ENCODE measurements around the gene RTN4RL1. TPM values are rescaled to one million over a fixed set of nuclear protein-coding genes. Genes with fewer than 3 reads are reported as not detected.

Gene RTN4RL1
- total and polyA plus RNA-seq, 2 of the 4 experiments (the other 2 are of a cell fraction) = under 0.01 to 0.03 TPM

DNA sequence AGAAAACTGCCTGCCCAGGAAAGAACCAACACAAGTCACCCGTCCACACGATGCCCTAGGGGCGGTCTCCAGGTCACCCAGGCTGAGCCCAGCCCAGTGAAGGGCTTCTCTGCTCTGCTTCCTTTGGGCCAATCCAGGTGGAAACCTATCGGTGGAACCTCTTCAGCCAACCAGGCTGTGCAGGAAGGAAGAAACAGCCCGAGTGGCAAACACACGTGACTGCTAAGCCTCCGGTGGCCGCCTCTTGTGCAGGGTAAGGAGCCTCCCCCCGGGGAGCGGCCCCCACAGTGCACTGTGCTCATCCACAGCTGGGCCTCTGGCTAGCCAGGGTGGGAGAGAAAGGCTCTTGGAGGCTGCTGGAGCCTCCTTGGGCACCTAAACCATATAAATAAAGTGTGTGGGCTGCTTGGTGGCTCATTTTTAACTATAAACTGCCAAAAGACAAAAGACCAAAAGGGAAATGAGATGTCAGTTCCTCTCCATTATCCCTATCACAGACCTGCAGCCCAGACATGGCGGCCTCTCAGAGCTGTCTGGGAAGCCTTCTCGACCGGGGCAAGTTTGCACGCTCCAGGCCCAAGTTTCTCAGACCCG is 2.4 kb downstream of the RTN4RL1 start:
- no peaks in the 10 kb centered on the region for H3K79me1 ChIP-seq (ENCODE audit: low read depth in 1 of 2, low read length in 2 of 2)
- H4K20me1 ChIP-seq (ENCODE audit: insufficient read depth, low read length) = no peaks in the 10 kb centered on the region; the same call in none of the 2 replicates
- no peak overlapping the region for H2BK5ac ChIP-seq (ENCODE audit: low read depth, low read length, poor library complexity, severe bottlenecking)
- no peak overlapping the region for H3K4me2 ChIP-seq (ENCODE audit: low read depth, low read length)
- no peak overlapping the region for H3K27ac ChIP-seq (ENCODE audit: insufficient read depth, low read length)
- peaks cover 77% of the 10 kb centered on the region for H3K27me3 ChIP-seq (ENCODE audit: control insufficient read depth, insufficient read depth, low read length)
- H3K9ac ChIP-seq (ENCODE audit: low read depth, low read length) = no peak overlapping the region
- DNase-seq (no peak), ATAC-seq (ENCODE audit: low read depth) (no peak)
- H2AFZ ChIP-seq (replicated peaks; ENCODE audit: low read length, poor library complexity) = no peak overlapping the region
- H3K4me3 ChIP-seq (ENCODE audit: insufficient read depth, low read depth, low read length) = no peak overlapping the region
- intact Hi-C loops (cut with micrococcal nuclease) (no loop called here), in situ Hi-C loops (cut with MboI; ENCODE audit: low sequenced_read_pairs) (no loop called here), dilution Hi-C loops (cut with HindIII; ENCODE audit: low sequenced_read_pairs, unreplicated experiment) (no loop called here)
- no peak overlapping the region for H3K18ac ChIP-seq (ENCODE audit: low read depth, low read length)
- no peak overlapping the region for H3K23ac ChIP-seq (ENCODE audit: low read depth, low read length)
- no TSS peak for BruUV-seq (replicated peaks)
- no peaks in the 10 kb centered on the region for H3K36me3 ChIP-seq (ENCODE audit: control insufficient read depth, insufficient read depth, low read length)
- H2BK120ac ChIP-seq (ENCODE audit: low read depth, low read length) = no peak overlapping the region
- CTCF ChIA-PET = no interaction called here
- TF ChIP-seq SMC3 (IDR thresholded peaks at IDR 0.05; ENCODE audit: low read depth, low read length) (no peak), MAFK (IDR thresholded peaks at IDR 0.05; ENCODE audit: low read depth, low read length) (no peak), POLR2A (IDR thresholded peaks at IDR 0.05; ENCODE audit: low read depth, low read length) (no peak), RFX5 (IDR thresholded peaks at IDR 0.05; ENCODE audit: low read depth, low read length) (no peak), MAZ (IDR thresholded peaks at IDR 0.05; ENCODE audit: borderline replicate concordance, low read depth, low read length) (no peak), RAD21 (IDR thresholded peaks at IDR 0.05; ENCODE audit: low read length) (no peak), NFE2L2 (IDR thresholded peaks at IDR 0.05; ENCODE audit: low read depth, low read length) (no peak), CHD1 (IDR thresholded peaks at IDR 0.05; ENCODE audit: low read depth, low read length) (no peak), BHLHE40 (IDR thresholded peaks at IDR 0.05; ENCODE audit: low read depth, low read length) (no peak), CEBPB (IDR thresholded peaks at IDR 0.05; ENCODE audit: low read depth, low read length) (no peak), CTCF (conservative IDR thresholded peaks at IDR 0.05; ENCODE audit: low read depth, low read length) (no peak), USF2 (IDR thresholded peaks at IDR 0.05; ENCODE audit: low read depth, low read length) (no peak), FOS (IDR thresholded peaks at IDR 0.05; ENCODE audit: low read depth, low read length) (no peak), MXI1 (IDR thresholded peaks at IDR 0.05; ENCODE audit: borderline replicate concordance, low read depth, low read length) (no peak), RCOR1 (IDR thresholded peaks at IDR 0.05; ENCODE audit: insufficient replicate concordance, low read length) (no peak)
- TF ChIP-seq, protein P1, sequence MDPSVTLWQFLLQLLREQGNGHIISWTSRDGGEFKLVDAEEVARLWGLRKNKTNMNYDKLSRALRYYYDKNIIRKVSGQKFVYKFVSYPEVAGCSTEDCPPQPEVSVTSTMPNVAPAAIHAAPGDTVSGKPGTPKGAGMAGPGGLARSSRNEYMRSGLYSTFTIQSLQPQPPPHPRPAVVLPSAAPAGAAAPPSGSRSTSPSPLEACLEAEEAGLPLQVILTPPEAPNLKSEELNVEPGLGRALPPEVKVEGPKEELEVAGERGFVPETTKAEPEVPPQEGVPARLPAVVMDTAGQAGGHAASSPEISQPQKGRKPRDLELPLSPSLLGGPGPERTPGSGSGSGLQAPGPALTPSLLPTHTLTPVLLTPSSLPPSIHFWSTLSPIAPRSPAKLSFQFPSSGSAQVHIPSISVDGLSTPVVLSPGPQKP (IDR thresholded peaks at IDR 0.05; ENCODE audit: borderline replicate concordance, low read depth, low read length) = no peak
- no peak overlapping the region for H2BK20ac ChIP-seq (ENCODE audit: low read depth, low read length)
- H3K56ac ChIP-seq (ENCODE audit: extremely low read depth, insufficient read depth, low read length) = no peak overlapping the region
- H3K9me1 ChIP-seq (ENCODE audit: insufficient read depth, low read length) = no peaks in the 10 kb centered on the region
- no peak overlapping the region for H2BK15ac ChIP-seq (ENCODE audit: low read depth, low read length)
- WGBS, 2 experiments (ENCODE audit: extremely low coverage in 2 of 2, insufficient read length in 1 of 2) = no CpG with 5 or more reads among the region's 15 CpGs
- no peak overlapping the region for H4K91ac ChIP-seq (ENCODE audit: insufficient read depth, low read depth, low read length)
- H4K5ac ChIP-seq (ENCODE audit: low read depth, low read length) = no peak overlapping the region
- H4K8ac ChIP-seq (ENCODE audit: low read depth in 2 of 2, low read length in 2 of 2) = no peak overlapping the region
- no peak overlapping the region for H3K4ac ChIP-seq (ENCODE audit: low read depth, low read length)
- no peaks in the 10 kb centered on the region for H3K9me3 ChIP-seq (ENCODE audit: control insufficient read depth, insufficient read depth, low read length)
- H2AK9ac ChIP-seq (replicated peaks; ENCODE audit: low read depth, low read length, poor library complexity) = no peak overlapping the region
- peaks cover 1% of the 10 kb centered on the region; the same call in 1 of the 2 replicates for H3K4me1 ChIP-seq (ENCODE audit: control insufficient read depth, insufficient read depth, low read length)
- H2AK5ac ChIP-seq (ENCODE audit: low read depth, low read length) = no peak overlapping the region
- no peak overlapping the region for H3K14ac ChIP-seq (replicated peaks; ENCODE audit: low read depth, low read length)
- POLR2A ChIA-PET (ENCODE audit: unreplicated experiment) = no interaction called here
